ENCODE measurements around the gene ALG13.
"Not testable (repeated sequence)": the region's sequence is repeated elsewhere in the genome, so short reads cannot be mapped to it uniquely, and the experiment has no call there.

The ALG13 gene

DNA sequence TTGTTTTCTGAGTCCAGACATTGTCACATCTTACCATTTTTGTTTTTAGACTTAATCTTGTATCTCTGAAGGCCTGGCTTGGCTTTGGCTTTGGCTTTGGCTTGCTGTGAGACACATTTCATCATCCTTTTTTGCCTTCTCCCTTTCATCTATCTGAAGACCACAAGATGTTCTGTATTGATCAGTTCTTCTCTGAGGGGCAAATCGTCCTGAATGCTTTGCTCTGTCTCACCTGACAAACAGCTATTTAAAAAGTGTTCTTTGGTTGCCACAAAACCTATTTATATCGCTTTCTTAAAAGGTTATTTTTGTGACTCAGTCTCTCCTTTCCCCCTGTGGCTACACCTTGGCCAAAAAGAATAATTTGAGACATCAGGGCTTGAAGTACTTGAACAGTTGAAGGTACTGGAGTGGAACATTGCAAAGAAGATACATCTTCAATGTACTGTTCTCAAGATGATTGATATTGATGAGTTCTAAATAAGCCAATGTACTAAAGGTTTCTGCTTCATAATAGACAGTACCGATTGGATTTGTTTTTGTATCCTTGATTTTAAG is 80.7 kb downstream of the ALG13 start:
- no peak for DNase-seq

DNA sequence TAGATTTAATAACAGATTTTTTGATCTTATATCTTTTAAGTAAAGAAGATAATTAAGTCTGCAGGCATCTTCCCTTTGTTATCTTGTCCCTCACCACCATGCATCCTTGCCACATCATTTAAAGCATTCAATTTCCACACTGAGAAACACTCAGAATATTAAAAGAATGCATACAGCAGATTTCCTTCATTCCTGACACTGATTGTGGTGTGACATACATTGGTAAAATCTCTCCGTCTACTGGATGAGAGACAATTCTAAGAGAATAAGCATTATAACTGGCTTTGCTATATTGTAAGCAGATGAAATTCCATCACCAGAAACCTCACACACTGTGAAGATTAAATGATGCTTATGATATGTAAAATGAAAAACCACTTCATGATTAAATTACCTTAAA is 97.6 kb downstream of the ALG13 start:
- DNase-seq = no peak

DNA sequence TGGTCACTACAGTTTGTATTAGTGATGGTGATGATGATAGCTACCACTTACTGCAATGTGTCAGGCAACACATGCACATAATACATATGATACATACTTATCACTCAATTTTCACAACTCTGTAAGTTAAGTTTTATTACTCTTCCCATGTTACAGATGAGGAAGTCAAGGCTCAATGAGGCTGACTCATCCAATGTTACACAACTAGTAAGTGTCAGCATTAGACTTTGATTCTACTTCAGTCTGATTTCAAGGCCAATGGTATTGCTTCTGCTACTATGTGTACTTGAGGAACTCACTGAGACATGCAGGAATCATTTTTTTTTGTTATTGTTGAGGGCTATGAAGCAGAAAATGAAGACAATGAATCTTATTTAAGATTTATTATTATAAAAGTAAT is 98.6 kb downstream of the ALG13 start:
- no peak for DNase-seq

DNA sequence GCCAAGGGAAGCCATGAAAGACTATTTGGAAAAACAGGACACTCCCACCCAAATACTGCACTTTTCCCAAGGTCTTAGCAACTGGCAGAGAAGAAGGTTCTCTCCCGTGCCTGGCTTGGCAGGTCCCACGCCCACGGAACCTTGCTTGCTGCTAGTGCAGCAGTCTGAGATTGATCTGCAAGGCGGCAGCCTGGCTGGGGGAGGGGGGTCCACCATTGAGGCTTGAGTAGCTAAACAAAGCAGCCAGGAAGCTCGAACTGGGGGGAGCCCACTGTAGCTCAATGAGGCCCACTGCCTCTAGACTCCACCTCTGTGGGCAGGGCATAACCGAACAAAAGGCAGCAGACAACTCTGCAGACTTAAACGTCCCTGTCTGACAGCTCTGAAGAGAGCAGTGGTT is 103.7 kb downstream of the ALG13 start:
- no peak for DNase-seq

DNA sequence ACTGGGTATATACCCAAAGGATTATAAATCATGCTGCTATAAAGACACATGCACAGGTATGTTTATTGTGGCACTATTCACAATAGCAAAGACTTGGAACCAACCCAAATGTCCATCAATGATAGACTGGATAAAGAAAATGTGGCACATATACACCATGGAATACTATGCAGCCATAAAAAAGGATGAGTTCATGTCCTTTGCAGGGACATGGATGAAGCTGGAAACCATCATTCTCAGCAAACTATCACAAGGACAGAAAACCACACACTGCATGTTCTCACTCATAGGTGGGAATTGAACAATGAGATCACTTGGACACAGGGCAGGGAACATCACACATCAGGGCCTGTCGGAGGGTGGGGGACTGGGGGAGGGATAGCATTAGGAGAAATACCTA is 109.1 kb downstream of the ALG13 start:
- not testable (repeated sequence) for DNase-seq

Measured in stimulated activated CD8-positive, alpha-beta memory T cell treated with anti-CD3 and anti-CD28 coated beads, Interleukin-4, amount 100 ng/mL, for 48 hours (primary cell).